Stimulated activated naive CD8-positive, alpha-beta T cell treated with anti-CD3 and anti-CD28 coated beads, Interleukin-15, Interleukin-2, amounts not matched to agents 100 U/mL and 50 U/mL, for 24 hours (primary cell): ENCODE results near the gene GPR21.

Experiments
- ATAC-seq: fragments of 150-1000 bp; cut with Tn5 transposase; one replicate; pipeline ENCODE4 v1.10.0; 2021
- DNase-seq: peaks from one replicate; pipeline ENCODE4 v3.0.0; 2021

The GPR21 gene

GRCh38 chr9:123033352-123033751 lies at the start of gene GPR21:
Gene GPR21, plus strand, starts transcription at chr9:123033667. Its CDS starts 900 bp downstream, at chr9:123034567.
- ATAC-seq: no peak
- DNase-seq: no peak

- ATAC-seq (no peak), DNase-seq (no peak)
Observed at GRCh38 chr9:122986010-122986409, 47.5 kb upstream of the GPR21 start.

GRCh38 chr9:122988141-122988540 lies 45.3 kb upstream of the GPR21 start:
- no peak for ATAC-seq

GRCh38 chr9:122988920-122989621 lies 44.4 kb upstream of the GPR21 start:
- DNase-seq (no peak), ATAC-seq (no peak)

More at GRCh38 chr9:122988141-122988540, 45.3 kb upstream of the GPR21 start:
- DNase-seq: no peak

- DNase-seq: peak; percentile 16
- peak; percentile 98 for ATAC-seq
Observed at GRCh38 chr9:122991370-122991830, 42.1 kb upstream of the GPR21 start.

GRCh38 chr9:122996586-122996985 lies 36.9 kb upstream of the GPR21 start:
- ATAC-seq (no peak), DNase-seq (no peak)

- DNase-seq: no peak
- no peak for ATAC-seq
Observed at GRCh38 chr9:122998448-122998847, 35.0 kb upstream of the GPR21 start.

- ATAC-seq (no peak), DNase-seq (no peak)
Observed at GRCh38 chr9:123000371-123001068, 32.9 kb upstream of the GPR21 start.

- no peak for ATAC-seq
- DNase-seq: no peak
Observed at GRCh38 chr9:123002754-123003153, 30.7 kb upstream of the GPR21 start.

- DNase-seq (no peak), ATAC-seq (no peak)
Observed at GRCh38 chr9:123003466-123003865, 30.0 kb upstream of the GPR21 start.

GRCh38 chr9:123005964-123006363 lies 27.5 kb upstream of the GPR21 start:
- DNase-seq (no peak), ATAC-seq (no peak)

- DNase-seq (no peak), ATAC-seq (no peak)
Observed at GRCh38 chr9:123007269-123007668, 26.2 kb upstream of the GPR21 start.

GRCh38 chr9:123008909-123009308 lies 24.6 kb upstream of the GPR21 start:
- ATAC-seq: no peak
- no peak for DNase-seq

GRCh38 chr9:123011380-123011779 lies 22.1 kb upstream of the GPR21 start:
- no peak for DNase-seq
- ATAC-seq: no peak

GRCh38 chr9:123011878-123012528 lies 21.5 kb upstream of the GPR21 start:
- DNase-seq (no peak), ATAC-seq (no peak)

- ATAC-seq (no peak), DNase-seq (no peak)
Observed at GRCh38 chr9:123016631-123017030, 16.8 kb upstream of the GPR21 start.

- ATAC-seq (no peak), DNase-seq (no peak)
Observed at GRCh38 chr9:123020796-123021195, 12.7 kb upstream of the GPR21 start.

GRCh38 chr9:123026425-123026824 lies 7.0 kb upstream of the GPR21 start:
- ATAC-seq: no peak

GRCh38 chr9:123027517-123027916 lies 6.0 kb upstream of the GPR21 start:
- no peak for ATAC-seq
- no peak for DNase-seq

More at GRCh38 chr9:123026425-123026824, 7.0 kb upstream of the GPR21 start:
- no peak for DNase-seq

- DNase-seq: no peak
- no peak for ATAC-seq
Observed at GRCh38 chr9:123028136-123028535, 5.3 kb upstream of the GPR21 start.

GRCh38 chr9:123028973-123029372 lies 4.5 kb upstream of the GPR21 start:
- DNase-seq (no peak), ATAC-seq (no peak)

GRCh38 chr9:123031963-123032362 lies 1.5 kb upstream of the GPR21 start:
- ATAC-seq (no peak), DNase-seq (no peak)
